A673 (cell line): ENCODE measurements around the gene RGS14.

Source experiments
- EZH2 ChIP-seq: fragments of 200-600 bp; sonication (generic); IDR thresholded peaks from 2 replicates; pipeline ENCODE4 v1.6.1; 2017; ENCODE audit warnings: borderline replicate concordance, low read depth, mild to moderate bottlenecking, mixed read lengths, antibody characterized with exemption, low read length; ENCODE audit not compliant: poor library complexity, severe bottlenecking
- TF ChIP-seq, protein P1 (sequence below): fragments of 300-800, 200-600 bp; sonication (generic); conservative IDR thresholded peaks from 2 replicates; pipeline ENCODE4 v1.5.1; 2017; ENCODE audit warnings: low read depth, mild to moderate bottlenecking, antibody characterized with exemption, low read length, moderate library complexity, mixed read lengths

DNA sequence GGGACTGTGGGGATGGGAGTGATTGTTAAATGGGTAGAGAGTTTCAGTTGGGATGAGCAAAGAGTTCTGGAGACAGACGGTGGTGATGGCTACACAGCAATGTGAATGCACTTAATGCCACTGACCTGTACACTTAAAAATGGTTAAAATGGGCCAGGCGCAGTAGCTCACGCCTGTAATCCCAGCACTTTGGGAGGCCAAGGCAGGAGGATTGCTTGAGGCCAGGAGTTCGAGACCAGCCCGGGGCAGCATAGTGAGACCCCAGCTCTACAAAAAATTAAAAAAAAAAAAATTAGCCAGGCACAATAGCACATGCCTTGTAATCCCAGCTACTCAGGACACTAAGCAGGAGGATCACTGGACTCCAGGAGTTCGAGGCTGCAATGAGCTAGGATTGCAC, 13.9 kb upstream of the RGS14 start:
- TF ChIP-seq, protein P1, sequence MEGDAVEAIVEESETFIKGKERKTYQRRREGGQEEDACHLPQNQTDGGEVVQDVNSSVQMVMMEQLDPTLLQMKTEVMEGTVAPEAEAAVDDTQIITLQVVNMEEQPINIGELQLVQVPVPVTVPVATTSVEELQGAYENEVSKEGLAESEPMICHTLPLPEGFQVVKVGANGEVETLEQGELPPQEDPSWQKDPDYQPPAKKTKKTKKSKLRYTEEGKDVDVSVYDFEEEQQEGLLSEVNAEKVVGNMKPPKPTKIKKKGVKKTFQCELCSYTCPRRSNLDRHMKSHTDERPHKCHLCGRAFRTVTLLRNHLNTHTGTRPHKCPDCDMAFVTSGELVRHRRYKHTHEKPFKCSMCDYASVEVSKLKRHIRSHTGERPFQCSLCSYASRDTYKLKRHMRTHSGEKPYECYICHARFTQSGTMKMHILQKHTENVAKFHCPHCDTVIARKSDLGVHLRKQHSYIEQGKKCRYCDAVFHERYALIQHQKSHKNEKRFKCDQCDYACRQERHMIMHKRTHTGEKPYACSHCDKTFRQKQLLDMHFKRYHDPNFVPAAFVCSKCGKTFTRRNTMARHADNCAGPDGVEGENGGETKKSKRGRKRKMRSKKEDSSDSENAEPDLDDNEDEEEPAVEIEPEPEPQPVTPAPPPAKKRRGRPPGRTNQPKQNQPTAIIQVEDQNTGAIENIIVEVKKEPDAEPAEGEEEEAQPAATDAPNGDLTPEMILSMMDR: no peak
- TF ChIP-seq EZH2: no peak
